ENCODE data around the gene CMKLR1. TPM values are rescaled to one million over a fixed set of nuclear protein-coding genes. Genes with fewer than 3 reads are reported as not detected.

CMKLR1 gene
- total RNA-seq, 2 donors from 2014 or later, result not detected

GRCh38 chr12:108345716-108346633 is 6.9 kb upstream of the CMKLR1 start:
- Mint-ChIP-seq H3K27ac (no peak overlapping the region), H3K27me3 (ENCODE audit: insufficient read depth) (no peaks in the 10 kb centered on the region), H3K4me1 (no peaks in the 10 kb centered on the region), H3K36me3 (ENCODE audit: low read depth) (no peaks in the 10 kb centered on the region), H3K4me3 (no peak overlapping the region), H3K9me3 (peaks cover 13% of the 10 kb centered on the region)
- TF ChIP-seq, protein P1, sequence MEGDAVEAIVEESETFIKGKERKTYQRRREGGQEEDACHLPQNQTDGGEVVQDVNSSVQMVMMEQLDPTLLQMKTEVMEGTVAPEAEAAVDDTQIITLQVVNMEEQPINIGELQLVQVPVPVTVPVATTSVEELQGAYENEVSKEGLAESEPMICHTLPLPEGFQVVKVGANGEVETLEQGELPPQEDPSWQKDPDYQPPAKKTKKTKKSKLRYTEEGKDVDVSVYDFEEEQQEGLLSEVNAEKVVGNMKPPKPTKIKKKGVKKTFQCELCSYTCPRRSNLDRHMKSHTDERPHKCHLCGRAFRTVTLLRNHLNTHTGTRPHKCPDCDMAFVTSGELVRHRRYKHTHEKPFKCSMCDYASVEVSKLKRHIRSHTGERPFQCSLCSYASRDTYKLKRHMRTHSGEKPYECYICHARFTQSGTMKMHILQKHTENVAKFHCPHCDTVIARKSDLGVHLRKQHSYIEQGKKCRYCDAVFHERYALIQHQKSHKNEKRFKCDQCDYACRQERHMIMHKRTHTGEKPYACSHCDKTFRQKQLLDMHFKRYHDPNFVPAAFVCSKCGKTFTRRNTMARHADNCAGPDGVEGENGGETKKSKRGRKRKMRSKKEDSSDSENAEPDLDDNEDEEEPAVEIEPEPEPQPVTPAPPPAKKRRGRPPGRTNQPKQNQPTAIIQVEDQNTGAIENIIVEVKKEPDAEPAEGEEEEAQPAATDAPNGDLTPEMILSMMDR (conservative IDR thresholded peaks at IDR 0.05), result no peak
- peak; percentile 70 for DNase-seq
- no peaks in the 10 kb centered on the region for H3K4me1 ChIP-seq (ENCODE audit: control insufficient read depth, insufficient read depth, low read length)
- no peaks in the 10 kb centered on the region for H3K27me3 ChIP-seq (ENCODE audit: control insufficient read depth, insufficient read depth, low read length, poor library complexity, severe bottlenecking)
- no peak overlapping the region for H3K9ac ChIP-seq (ENCODE audit: extremely low read depth, low read length, poor library complexity, severe bottlenecking)
- H3K4me3 ChIP-seq (ENCODE audit: low read length), result no peak overlapping the region
- H3K36me3 ChIP-seq (ENCODE audit: control insufficient read depth, insufficient read depth, low read length), result no peaks in the 10 kb centered on the region
- 69 to 74% methylated on average over 5 to 8 of the region's 8 CpGs for WGBS, 2 experiments (ENCODE audit: insufficient coverage in 1 of 2, insufficient read length in 1 of 2)
- peaks cover 6% of the 10 kb centered on the region for H3K9me3 ChIP-seq (ENCODE audit: control insufficient read depth, low read length)
- no peak overlapping the region for H3K27ac ChIP-seq (ENCODE audit: low read depth, low read length)

GRCh38 chr12:108342985-108343384 is 3.9 kb upstream of the CMKLR1 start:
- Histone ChIP-seq H3K4me3 (ENCODE audit: low read length) (no peak overlapping the region), H3K9me3 (ENCODE audit: control insufficient read depth, low read length) (no peaks in the 10 kb centered on the region), H3K27ac (ENCODE audit: low read depth, low read length) (no peak overlapping the region), H3K27me3 (ENCODE audit: control insufficient read depth, insufficient read depth, low read length, poor library complexity, severe bottlenecking) (no peaks in the 10 kb centered on the region), H3K4me1 (ENCODE audit: control insufficient read depth, insufficient read depth, low read length) (no peaks in the 10 kb centered on the region), H3K9ac (ENCODE audit: extremely low read depth, low read length, poor library complexity, severe bottlenecking) (no peak overlapping the region), H3K36me3 (ENCODE audit: control insufficient read depth, insufficient read depth, low read length) (no peaks in the 10 kb centered on the region)
- Mint-ChIP-seq H3K27me3 (ENCODE audit: insufficient read depth) (no peaks in the 10 kb centered on the region), H3K9me3 (peaks cover 6% of the 10 kb centered on the region), H3K4me3 (no peak overlapping the region), H3K27ac (no peak overlapping the region), H3K36me3 (ENCODE audit: low read depth) (no peaks in the 10 kb centered on the region), H3K4me1 (peaks cover 7% of the 10 kb centered on the region)
- TF ChIP-seq, protein P1 (conservative IDR thresholded peaks at IDR 0.05), result no peak
- 85 to 92% methylated on average over 3 to 5 of the region's 5 CpGs for WGBS, 2 experiments (ENCODE audit: insufficient coverage in 1 of 2, insufficient read length in 1 of 2)
- no peak for DNase-seq

GRCh38 chr12:108341854-108342847 is 3.0 kb upstream of the CMKLR1 start:
- no peak overlapping the region for H3K4me3 ChIP-seq (ENCODE audit: low read length)
- no peak for DNase-seq
- Mint-ChIP-seq H3K4me3 (no peak overlapping the region), H3K27me3 (ENCODE audit: insufficient read depth) (no peaks in the 10 kb centered on the region), H3K27ac (no peak overlapping the region), H3K9me3 (peaks cover 6% of the 10 kb centered on the region), H3K36me3 (ENCODE audit: low read depth) (no peaks in the 10 kb centered on the region), H3K4me1 (peaks cover 7% of the 10 kb centered on the region)
- H3K27ac ChIP-seq (ENCODE audit: low read depth, low read length), result no peak overlapping the region
- no peaks in the 10 kb centered on the region for H3K9me3 ChIP-seq (ENCODE audit: control insufficient read depth, low read length)
- WGBS, 2 experiments (ENCODE audit: insufficient coverage in 1 of 2, insufficient read length in 1 of 2), result 87 to 89% methylated on average over 6 to 8 of the region's 8 CpGs
- no peaks in the 10 kb centered on the region for H3K36me3 ChIP-seq (ENCODE audit: control insufficient read depth, insufficient read depth, low read length)
- H3K4me1 ChIP-seq (ENCODE audit: control insufficient read depth, insufficient read depth, low read length), result no peaks in the 10 kb centered on the region
- TF ChIP-seq, protein P1 (conservative IDR thresholded peaks at IDR 0.05), result no peak
- no peaks in the 10 kb centered on the region for H3K27me3 ChIP-seq (ENCODE audit: control insufficient read depth, insufficient read depth, low read length, poor library complexity, severe bottlenecking)
- H3K9ac ChIP-seq (ENCODE audit: extremely low read depth, low read length, poor library complexity, severe bottlenecking), result no peak overlapping the region
